ENCODE measurements around the gene DDX27.

Gene DDX27

GRCh38 chr20:49286689-49287551, 67.7 kb downstream of the DDX27 start:
- in situ Hi-C loops (cut with HindIII; ENCODE audit: low sequenced_read_pairs) = no loop called here

GRCh38 chr20:49287555-49288249, 68.5 kb downstream of the DDX27 start:
- in situ Hi-C loops (cut with HindIII; ENCODE audit: low sequenced_read_pairs) = no loop called here

GRCh38 chr20:49288250-49288751, 69.1 kb downstream of the DDX27 start:
- in situ Hi-C loops (cut with HindIII; ENCODE audit: low sequenced_read_pairs) = no loop called here

GRCh38 chr20:49288784-49289696, 69.8 kb downstream of the DDX27 start:
- in situ Hi-C loops (cut with HindIII; ENCODE audit: low sequenced_read_pairs) = no loop called here

GRCh38 chr20:49290608-49291191, 71.5 kb downstream of the DDX27 start:
- in situ Hi-C loops (cut with HindIII; ENCODE audit: low sequenced_read_pairs) = no loop called here

- in situ Hi-C loops (cut with HindIII; ENCODE audit: low sequenced_read_pairs) = no loop called here
Observed at GRCh38 chr20:49291200-49291599, 72.0 kb downstream of the DDX27 start.

GRCh38 chr20:49292010-49292409, 72.8 kb downstream of the DDX27 start:
- in situ Hi-C loops (cut with HindIII; ENCODE audit: low sequenced_read_pairs) = no loop called here

- in situ Hi-C loops (cut with HindIII; ENCODE audit: low sequenced_read_pairs) = no loop called here
Observed at GRCh38 chr20:49293122-49293521, 73.9 kb downstream of the DDX27 start.

All from DLD1 (cell line).